Measurements from ENCODE around the gene PRSS8.
"Not testable (repeated sequence)": the region's sequence is repeated elsewhere in the genome, so short reads cannot be mapped to it uniquely, and the experiment has no call there.

Gene PRSS8

GRCh38 chr16:31143011-31143693 lies 7.6 kb upstream of the PRSS8 start:
- no peak overlapping the region for H3K4me3 ChIP-seq (ENCODE audit: low read length)
- TF ChIP-seq CTCF (conservative IDR thresholded peaks at IDR 0.05; ENCODE audit: low read depth, low read length) = no peak
- no peak for DNase-seq (ENCODE audit: low read depth)

GRCh38 chr16:31142109-31143010 lies 6.8 kb upstream of the PRSS8 start:
- peak; percentile 92 for DNase-seq (ENCODE audit: low read depth)
- H3K4me3 ChIP-seq (ENCODE audit: low read length) = peak overlapping the region; percentile 38
- peak; percentile 92 for TF ChIP-seq CTCF (conservative IDR thresholded peaks at IDR 0.05; ENCODE audit: low read depth, low read length)

GRCh38 chr16:31141489-31142108 lies 6.1 kb upstream of the PRSS8 start:
- no peak for TF ChIP-seq CTCF (conservative IDR thresholded peaks at IDR 0.05; ENCODE audit: low read depth, low read length)
- peak; percentile 18 for DNase-seq (ENCODE audit: low read depth)
- H3K4me3 ChIP-seq (ENCODE audit: low read length) = peak overlapping the region; percentile 38

GRCh38 chr16:31141071-31141469 lies 5.5 kb upstream of the PRSS8 start:
- H3K4me3 ChIP-seq (ENCODE audit: low read length); DNase-seq (ENCODE audit: low read depth): not testable (repeated sequence)

GRCh38 chr16:31138621-31139578 lies 3.4 kb upstream of the PRSS8 start:
- DNase-seq (ENCODE audit: low read depth) = peak; percentile 74
- H3K4me3 ChIP-seq (ENCODE audit: low read length) = no peak overlapping the region
- TF ChIP-seq CTCF (conservative IDR thresholded peaks at IDR 0.05; ENCODE audit: low read depth, low read length) = no peak

- DNase-seq (ENCODE audit: low read depth); H3K4me3 ChIP-seq (ENCODE audit: low read length): not testable (repeated sequence)
Measured at GRCh38 chr16:31136822-31137499, 1.4 kb upstream of the PRSS8 start.

- no peak for DNase-seq (ENCODE audit: low read depth)
- TF ChIP-seq CTCF (conservative IDR thresholded peaks at IDR 0.05; ENCODE audit: low read depth, low read length) = no peak
- H3K4me3 ChIP-seq (ENCODE audit: low read length) = no peak overlapping the region
Measured at GRCh38 chr16:31136287-31136662, 748 bp upstream of the PRSS8 start.

Data from retinal pigment epithelial cell (primary cell).